HuH-7 (cell line): ENCODE measurements around the gene KIFC1.
A peak's percentile ranks its signal among the peaks of the same experiment; 100 is the strongest.

Experiments used
- DNase-seq: peaks from one replicate; pipeline ENCODE4 v3.0.0; 2011; ENCODE audit warnings: low spot score

KIFC1 gene

DNA sequence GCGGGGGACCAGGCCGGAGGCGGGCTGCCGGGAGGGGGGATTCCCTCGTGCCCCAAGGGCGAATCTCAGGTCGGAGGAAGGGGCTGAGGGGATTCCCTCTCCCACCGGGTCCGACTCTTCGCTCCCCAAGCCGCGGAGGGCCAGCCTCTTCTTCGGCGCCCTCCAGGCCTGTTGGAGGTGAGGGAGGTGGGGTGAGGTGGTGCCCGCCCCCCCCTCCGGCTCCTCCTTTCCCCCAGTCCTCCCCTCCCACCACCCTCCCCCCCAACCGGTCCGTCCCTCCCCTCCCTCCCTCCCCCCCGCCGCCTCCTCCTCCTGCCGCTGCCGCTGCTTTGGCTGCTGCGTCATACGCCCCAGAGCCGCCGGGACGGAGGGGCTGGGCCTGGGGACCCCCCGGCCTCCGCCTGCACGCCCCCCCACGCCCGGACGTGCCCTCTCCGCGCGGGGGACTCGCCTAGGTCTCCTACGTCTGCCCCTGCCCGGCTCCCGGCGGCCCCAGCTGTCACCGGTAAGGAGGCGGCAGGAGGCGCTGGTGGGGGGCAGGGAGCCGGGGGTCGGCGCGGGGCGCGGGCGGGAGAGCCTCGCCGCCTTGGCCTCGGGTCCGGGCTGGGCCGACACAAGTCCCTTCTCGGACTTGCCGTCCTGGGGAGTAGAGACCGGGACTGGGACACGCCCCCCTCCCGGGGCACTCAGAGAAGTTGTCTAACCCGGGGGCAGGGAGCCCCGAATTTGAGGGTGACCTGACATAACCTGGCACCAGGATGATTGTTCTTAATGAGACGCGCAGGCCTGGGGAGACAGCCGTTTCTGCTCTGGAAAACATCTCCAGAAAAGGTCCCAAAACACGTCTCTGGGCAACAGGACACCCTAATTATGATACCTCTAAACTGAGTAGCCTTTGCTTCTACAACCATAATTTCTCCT lies 19.3 kb downstream of the KIFC1 start, which contains the start of gene PHF1:
PHF1 (plus strand) TSS at position 304 of the 921 bp plus-strand sequence. CDS start 1,250 bp downstream, outside the sequence.
- DNase-seq = peak; percentile 70

- DNase-seq = no peak
Measured at GRCh38 chr6:33411632-33412005, 20.0 kb downstream of the KIFC1 start.

DNA sequence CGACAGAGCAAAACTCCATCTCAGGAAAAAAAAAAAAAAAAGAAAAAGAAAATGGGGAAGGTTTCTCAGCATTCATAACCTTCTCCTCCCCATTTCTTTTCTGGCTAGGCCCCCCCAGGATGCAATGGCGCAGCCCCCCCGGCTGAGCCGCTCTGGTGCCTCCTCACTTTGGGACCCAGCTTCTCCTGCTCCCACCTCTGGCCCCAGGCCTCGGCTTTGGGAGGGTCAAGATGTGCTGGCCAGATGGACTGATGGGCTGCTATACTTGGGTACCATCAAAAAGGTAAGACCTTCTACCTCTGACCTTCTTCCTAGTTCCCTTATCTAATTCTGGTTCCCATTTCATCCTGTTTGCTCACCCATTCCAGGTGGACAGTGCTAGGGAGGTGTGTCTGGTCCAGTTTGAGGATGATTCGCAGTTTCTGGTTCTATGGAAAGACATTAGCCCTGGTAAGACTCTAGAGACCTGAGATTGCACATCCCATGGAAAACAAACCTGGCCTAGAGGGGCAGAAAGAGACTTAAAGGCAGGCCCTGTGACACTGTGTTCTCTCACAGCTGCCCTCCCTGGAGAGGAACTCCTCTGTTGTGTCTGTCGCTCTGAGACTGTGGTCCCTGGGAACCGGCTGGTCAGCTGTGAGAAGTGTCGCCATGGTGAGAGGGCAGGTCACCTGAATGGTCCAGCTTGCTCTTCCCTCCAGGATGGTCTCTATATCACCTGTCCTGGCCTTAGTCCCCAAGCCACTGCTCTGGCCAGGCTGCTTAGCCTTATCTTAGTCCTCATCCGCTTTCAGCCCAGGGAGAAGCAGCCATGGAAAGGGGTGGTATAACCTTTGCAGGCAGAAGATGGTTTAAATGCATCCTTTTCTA lies 20.8 kb downstream of the KIFC1 start:
- DNase-seq = no peak

- no peak for DNase-seq
Measured at GRCh38 chr6:33413241-33414120, 21.9 kb downstream of the KIFC1 start.

DNA sequence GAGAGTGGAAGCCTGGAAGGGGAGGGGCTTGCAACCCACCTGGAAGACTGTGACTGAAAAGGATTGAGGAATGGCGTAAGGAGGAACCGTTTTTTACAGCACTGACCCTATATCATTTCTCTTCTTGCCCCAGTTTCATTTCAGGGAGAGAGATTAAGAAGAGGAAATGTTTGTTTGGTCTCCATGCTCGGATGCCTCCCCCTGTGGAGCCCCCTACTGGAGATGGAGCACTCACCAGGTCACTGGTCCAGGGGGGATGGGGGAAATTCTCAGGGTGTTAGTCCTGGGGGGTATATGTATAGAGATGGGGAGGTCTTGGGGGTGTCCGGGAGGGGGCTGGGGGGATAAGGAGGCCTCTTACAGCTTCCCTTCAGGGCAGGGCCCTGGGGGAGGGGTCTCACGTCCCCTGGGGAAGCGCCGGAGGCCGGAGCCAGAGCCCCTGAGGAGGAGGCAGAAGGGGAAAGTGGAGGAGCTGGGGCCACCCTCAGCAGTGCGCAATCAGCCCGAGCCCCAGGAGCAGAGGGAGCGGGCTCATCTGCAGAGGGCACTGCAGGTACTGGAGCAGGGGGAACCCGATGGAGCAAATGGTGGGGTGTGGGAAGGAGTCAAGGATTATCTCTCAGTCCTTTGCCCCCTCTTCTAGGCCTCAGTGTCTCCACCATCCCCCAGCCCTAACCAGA lies 23.1 kb downstream of the KIFC1 start:
- DNase-seq = no peak

- DNase-seq = no peak
Measured at GRCh38 chr6:33415831-33416230, 24.2 kb downstream of the KIFC1 start.

- DNase-seq = no peak
Measured at GRCh38 chr6:33416386-33417127, 24.9 kb downstream of the KIFC1 start.

- DNase-seq = no peak
Measured at GRCh38 chr6:33417128-33417902, 25.7 kb downstream of the KIFC1 start.

GRCh38 chr6:33417903-33418689 lies 26.5 kb downstream of the KIFC1 start, which contains the start of gene CUTA:
TSS of gene CUTA (minus strand) at chr6:33418107. CDS start at chr6:33418000, 107 bp downstream.
- peak; percentile 92 for DNase-seq

DNA sequence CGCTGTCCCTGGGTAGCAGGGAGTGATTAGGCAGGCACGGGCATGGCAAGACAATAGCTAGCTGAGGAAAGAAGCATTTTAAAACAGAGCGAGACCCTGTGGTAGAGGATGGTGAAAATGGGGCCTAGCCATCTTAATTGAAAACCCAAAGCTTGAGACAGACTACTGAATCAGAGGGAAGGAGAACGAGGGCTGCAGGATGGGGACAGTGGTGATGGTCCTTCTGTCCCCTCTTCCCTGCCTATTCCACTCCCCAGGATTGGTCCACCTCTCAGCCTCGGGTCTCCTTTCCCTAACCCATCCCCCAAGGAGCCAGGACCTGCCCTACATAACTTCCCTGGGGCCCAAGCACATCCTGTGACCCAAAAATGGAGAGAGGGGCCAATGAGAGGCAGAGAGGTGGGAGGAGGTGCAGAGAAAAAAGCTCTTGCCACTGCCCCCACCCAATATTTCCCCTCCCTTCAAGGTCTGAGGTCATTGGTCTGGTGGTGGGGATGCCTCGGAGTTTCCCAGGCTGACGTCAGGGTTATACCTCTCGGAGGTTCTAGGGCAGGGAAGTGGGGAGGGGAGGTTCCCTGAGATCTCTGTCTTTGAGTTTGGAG lies 27.2 kb downstream of the KIFC1 start:
- no peak for DNase-seq

DNA sequence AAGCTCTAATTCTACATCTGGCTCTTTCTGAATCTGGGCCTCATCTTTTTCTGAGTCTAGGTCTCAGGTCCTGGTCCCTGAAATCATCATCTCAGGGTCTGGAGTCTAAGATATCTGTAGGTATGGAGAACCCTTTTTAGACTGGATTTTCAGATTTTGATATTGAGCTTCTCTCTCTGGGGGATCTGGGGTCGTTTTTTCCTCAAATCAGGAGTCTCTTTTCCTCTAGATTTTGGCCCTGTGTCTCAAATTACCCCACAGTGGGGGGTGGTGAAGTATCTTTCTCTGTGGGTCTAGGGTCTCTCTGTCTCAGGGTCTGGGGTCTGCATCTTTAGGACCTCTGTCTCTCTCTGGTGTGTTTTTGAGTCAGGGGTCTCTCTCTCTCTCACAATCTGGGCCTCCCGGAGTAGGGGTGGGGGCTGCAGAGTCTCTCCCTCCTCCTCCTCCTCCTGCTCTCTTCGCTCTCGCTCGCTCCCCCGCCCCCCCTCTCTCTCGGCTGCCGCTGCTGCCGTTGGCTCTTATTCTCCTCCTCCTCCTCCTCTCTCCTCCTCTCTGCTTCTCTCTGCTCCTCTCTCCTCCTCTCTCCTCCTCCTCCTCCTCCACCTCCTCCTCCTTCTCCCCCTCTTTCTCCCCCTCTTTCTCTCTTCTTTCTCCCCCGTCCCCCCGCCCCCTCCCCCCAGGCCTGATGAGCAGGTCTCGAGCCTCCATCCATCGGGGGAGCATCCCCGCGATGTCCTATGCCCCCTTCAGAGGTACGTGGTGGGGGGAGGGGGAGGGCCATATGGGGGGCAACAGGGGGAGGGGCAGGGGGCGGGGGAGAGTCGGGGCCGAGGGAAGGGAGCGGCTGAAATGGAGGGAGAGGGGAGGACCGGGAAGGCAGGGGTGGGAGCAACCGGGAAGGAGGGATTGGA lies 28.2 kb downstream of the KIFC1 start, which contains the start of gene SYNGAP1:
SYNGAP1 (plus strand) TSS at position 486 of the 911 bp plus-strand sequence; CDS start at position 686, 200 bp downstream.
- DNase-seq = no peak

DNA sequence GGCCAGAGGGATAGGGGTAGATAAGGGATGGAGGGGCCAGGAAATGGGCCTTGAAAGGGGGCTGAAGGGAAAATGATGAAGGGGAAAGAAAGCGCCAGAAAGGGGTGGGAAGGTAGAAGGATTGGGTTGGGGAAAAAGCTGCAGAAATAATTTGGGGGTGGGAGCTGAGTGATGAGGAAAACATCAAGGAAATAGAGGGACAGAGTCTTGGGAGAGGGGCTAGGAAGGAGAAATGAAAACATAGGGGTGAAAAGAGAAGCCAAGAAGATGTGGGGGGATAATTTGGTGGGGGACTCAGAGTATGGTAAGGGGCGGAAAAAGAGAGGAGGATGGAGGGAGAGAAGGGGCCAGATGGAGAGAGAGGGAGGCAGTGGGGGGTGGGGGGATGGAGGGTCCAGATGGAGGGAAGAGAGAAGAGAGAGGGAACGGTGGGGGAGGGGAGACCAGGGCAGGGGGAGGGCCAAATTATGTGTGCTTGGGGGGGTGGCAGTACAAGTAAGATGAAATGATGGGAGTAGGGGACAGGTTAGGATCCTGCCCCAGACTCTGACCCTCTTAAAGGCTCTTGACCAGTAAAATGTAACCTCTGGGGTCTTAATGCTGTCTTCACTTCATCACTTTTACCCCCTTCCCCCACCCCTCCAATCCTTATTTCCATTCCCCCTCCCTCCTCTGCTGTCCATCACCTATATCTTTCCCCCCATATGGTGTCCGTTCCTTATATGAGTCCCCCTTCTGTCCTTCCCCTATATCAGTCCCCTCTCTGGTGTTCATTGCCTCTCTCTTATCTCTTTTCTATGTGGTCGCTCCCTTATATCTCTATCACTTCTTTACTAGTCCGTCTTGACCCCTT lies 29.1 kb downstream of the KIFC1 start:
- DNase-seq = no peak

DNA sequence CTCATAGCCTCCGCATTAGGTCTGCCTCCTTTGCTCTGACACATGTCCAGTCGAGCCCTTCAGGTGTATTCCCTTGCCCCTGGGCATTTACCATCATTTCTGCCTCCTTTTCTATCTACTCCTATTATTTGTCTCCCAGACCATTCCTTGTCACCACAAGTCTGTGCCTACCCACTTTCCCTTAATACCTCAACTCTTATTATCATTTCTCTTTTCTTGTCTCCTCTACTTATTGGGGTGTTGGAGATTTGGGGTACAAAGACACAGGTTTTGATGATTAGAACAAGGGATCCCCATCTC lies 29.7 kb downstream of the KIFC1 start:
- DNase-seq = no peak

DNA sequence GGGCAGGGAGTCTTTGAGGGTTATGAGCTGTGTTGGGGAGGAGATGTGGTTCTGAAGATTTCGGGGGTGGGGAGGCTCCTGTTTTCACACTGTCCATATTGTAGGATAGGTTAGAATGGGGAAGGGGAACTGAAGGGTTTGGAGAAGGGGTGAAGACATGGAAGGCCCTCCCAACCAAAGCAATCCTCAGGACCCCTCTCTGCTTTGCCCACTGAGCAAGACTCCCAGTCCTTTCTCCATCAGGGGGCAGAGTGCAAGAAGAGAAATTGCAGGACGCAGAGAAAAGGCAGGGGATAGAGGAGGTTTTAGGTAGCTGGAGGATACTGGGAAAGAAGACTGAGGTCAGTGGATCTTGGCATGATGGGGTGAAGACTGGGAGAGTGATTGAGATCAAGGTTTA lies 32.2 kb downstream of the KIFC1 start:
- no peak for DNase-seq

DNA sequence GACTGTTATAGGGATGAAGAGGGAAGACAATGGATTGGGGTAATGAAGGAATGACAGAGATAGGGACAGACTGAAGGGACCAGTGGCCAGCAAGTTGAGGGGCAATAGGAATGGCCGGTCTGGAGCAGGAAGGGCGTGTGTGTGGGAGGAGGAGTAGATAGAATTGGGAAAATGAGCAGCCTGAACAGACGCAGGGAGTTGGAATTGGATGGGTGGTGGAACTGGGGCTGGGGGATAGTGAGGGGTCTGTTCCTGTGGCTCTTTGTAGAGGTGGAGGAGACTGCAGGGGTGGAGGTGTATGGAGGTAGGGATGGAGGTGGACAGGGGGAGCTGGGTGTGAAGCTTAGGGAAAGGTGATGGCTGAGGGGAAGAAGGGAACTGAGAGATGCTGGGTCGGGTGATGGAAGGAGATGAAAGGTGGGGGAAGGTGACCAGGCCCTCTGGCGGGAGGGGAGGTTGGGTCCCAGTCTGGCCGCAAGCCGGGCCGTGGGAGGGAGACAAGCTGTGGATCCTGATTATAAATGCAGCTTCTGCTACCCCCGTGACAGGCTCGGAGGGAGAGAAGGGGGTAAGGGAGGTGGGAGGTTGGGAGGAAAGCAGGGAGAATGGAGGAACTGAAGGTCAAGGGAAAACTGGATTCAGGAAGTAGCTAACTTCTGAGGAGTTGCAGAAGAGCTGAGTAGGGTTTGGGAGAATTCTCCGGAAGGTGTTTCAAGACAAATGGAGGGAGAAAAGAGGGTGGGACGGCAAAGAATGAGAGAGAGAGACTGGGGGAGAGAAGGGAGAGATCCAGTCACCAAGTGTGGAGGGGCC lies 33.4 kb downstream of the KIFC1 start:
- no peak for DNase-seq
